GM12891 (cell line): ENCODE results near the gene TDRD12.
"Not testable (repeated sequence)": the region's sequence is repeated elsewhere in the genome, so short reads cannot be mapped to it uniquely, and the experiment has no call there.

Experiments
- POLR2A ChIP-seq: IDR thresholded peaks from 2 replicates; pipeline ENCODE4 v1.6.1; 2011; ENCODE audit warnings: low read depth, low read length, control low read depth
- POLR2AphosphoS5 ChIP-seq: IDR thresholded peaks from 2 replicates; pipeline ENCODE4 v1.6.1; 2011; ENCODE audit warnings: low read depth, low read length, control low read depth
- SPI1 ChIP-seq: IDR thresholded peaks from 2 replicates; pipeline ENCODE4 v1.6.1; 2011; ENCODE audit warnings: low read depth, low read length, control low read depth

DNA sequence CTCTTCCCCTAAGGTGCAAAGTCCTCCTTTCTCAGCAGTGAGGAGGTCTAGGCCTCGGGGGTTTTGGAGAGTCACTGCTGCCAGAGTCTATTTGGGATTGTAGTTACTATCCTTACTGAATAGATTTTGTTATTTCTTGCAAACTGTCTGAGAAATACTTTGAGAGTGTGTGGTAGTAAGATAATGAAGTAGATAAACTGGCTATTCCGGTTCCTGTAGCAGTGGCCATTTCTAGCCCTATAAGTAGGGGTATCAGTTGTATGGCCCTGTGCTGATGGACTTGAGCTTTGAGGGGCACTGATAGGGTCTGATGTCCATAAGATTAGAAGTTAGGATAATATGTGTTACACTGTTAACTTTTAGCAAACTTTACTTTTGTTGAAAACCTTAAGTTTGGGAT, 25.3 kb upstream of the TDRD12 start:
- not testable (repeated sequence) for TF ChIP-seq POLR2A, SPI1, POLR2AphosphoS5
